Uterus (tissue), 2 donors: ENCODE data around the gene CEMIP.

Experiments used
- POLR2A ChIP-seq, 2 donors: fragments of 450-650 bp; IDR thresholded peaks; one replicate each; pipeline ENCODE4 v1.6.1; 2016; ENCODE audit warnings: antibody characterized with exemption in 2 of 2, mild to moderate bottlenecking in 1 of 2, moderate library complexity in 1 of 2
- TF ChIP-seq, protein P1 (sequence below), 4 experiments: fragments of 200-600 bp in 2 of 4; fragments of 450-650 bp in 2 of 4; sonication (generic) in 2 of 4; IDR thresholded peaks; one replicate each; pipeline ENCODE4 v1.5.1; 2016 to 2019; ENCODE audit warnings: antibody characterized with exemption in 4 of 4, mild to moderate bottlenecking in 2 of 4, moderate library complexity in 1 of 4

DNA sequence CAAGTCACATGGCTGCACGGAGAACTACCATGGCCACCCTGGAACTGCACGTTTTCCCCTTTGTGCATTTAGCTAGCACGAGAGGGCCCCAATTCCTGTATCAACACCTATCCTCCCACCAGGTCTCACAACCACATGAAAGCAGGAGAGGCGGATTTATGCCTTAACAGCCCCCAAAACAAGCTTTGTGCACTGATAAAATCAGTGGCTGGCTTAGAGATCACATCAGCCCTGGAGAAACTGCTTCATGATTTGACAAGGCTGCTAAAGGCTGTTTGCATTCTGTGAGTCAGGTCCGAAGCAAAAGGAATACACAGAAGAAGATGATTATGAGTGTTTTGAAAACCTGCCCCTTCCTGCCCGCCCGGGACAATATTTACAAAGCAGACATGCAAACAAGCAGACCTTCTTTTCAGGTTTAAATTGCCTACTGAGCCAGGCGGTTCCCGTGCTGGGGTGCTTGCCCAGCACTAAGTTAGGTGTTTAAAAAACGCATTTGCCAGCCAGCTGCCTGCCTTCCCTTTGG, 25.9 kb downstream of the CEMIP start:
- TF ChIP-seq, protein P1, sequence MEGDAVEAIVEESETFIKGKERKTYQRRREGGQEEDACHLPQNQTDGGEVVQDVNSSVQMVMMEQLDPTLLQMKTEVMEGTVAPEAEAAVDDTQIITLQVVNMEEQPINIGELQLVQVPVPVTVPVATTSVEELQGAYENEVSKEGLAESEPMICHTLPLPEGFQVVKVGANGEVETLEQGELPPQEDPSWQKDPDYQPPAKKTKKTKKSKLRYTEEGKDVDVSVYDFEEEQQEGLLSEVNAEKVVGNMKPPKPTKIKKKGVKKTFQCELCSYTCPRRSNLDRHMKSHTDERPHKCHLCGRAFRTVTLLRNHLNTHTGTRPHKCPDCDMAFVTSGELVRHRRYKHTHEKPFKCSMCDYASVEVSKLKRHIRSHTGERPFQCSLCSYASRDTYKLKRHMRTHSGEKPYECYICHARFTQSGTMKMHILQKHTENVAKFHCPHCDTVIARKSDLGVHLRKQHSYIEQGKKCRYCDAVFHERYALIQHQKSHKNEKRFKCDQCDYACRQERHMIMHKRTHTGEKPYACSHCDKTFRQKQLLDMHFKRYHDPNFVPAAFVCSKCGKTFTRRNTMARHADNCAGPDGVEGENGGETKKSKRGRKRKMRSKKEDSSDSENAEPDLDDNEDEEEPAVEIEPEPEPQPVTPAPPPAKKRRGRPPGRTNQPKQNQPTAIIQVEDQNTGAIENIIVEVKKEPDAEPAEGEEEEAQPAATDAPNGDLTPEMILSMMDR (IDR thresholded peaks at IDR 0.05): no peak
- TF ChIP-seq POLR2A (IDR thresholded peaks at IDR 0.05): no peak
